ENCODE measurements around the gene SORT1.
A peak's percentile ranks its signal among the peaks of the same experiment; 100 is the strongest.
"Not testable (repeated sequence)": the region's sequence is repeated elsewhere in the genome, so short reads cannot be mapped to it uniquely, and the experiment has no call there.

SORT1 gene

DNA sequence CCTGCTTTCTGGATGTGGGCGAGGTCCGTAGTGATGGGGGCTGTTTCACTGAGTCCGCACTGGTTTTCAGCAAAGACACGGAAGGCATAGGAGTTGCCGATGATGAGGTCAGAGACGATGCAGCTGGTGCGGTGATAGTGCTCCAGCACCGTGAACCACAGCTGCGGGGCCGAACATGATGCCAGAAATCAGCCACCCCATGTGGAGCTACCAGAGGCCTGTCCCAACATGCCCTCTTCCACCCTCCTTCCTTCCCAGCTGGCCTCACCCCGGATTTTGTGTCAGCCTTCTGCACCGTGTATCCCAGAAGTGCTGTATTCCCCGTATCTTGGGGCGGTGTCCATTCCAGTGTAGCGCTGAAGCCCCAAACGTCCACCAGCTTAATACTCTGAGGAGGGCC is 100.9 kb downstream of the SORT1 start:
- no peak for DNase-seq (ENCODE audit: low spot score)

DNA sequence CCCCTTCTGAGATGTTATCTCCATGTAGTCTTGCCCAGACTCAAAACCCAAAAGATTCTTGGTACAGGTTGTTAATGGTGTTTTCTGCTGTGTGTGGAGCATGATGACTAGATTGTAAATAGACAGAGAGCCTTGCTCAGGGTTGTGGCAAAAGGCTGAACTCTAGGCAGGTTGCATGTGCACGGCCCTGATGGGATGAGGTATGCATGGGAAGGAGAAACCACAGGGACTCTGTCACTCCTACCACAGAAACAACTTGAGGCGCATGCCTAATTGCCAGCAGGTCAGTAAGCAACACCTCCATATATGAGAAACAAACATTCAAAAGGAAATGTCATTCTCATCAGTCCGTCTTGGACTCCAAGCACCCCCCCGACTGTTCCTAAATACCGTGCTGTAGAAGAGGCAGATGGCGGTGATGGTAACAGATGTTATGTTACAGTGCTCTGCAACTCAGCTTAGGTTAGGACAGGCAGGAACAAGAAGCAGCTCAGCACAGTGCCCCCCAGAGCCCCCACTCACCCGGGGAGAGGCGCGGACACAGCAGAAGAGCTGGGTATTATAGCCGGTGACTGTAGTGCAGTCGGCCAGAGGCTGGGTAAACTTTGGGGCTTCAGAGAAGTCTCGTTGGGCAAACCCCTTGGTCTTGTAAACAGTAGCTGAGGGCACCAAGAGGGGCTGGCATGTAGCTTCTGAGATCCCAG is 101.9 kb downstream of the SORT1 start:
- no peak for DNase-seq (ENCODE audit: low spot score)

- no peak for DNase-seq (ENCODE audit: low spot score)
These were observed 103.2 kb downstream of the SORT1 start for GRCh38 chr1:109294481-109294880.

DNA sequence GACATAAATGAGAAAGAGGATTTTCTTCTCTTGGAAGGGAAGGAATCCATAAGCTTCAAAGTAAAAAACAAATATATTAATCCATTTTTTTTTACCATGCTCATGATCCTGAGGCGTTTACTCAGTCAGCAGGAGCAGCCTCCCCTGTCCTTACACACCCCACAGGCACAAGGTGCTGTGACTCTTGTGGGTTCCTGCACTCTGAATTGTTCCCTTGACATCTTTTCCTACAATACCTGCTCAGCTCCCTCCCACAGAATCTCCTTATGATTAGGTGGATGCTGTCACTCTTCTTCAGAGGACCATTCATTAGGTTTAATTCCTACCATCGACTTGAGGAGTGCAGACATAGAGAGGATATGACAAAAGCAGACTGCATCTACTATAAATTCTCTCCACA is 104.7 kb downstream of the SORT1 start:
- DNase-seq (ENCODE audit: low spot score): no peak

GRCh38 chr1:109292364-109292763 is 105.4 kb downstream of the SORT1 start:
- DNase-seq (ENCODE audit: low spot score): no peak

DNA sequence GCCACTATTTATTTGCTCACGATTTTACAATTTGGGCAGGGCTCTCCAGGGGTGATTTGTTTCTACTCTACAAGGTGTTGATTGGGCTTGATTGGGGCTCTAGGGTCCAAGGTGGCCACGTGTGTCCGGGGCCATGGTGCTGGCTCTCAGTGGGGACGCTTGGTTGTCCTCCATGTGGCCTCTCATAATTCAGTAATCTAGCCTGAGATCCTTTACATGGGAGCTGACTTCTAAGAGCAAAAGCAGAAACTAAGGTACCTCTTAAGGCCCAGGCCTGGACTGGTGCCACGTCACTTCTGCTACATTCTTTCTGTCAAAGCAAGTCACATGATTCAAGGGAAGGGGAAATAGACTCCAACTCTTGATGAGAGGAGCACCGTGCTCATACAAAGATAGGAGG is 106.7 kb downstream of the SORT1 start:
- DNase-seq (ENCODE audit: low spot score): no peak

GRCh38 chr1:109290137-109290536 is 107.6 kb downstream of the SORT1 start:
- DNase-seq (ENCODE audit: low spot score): no peak

DNA sequence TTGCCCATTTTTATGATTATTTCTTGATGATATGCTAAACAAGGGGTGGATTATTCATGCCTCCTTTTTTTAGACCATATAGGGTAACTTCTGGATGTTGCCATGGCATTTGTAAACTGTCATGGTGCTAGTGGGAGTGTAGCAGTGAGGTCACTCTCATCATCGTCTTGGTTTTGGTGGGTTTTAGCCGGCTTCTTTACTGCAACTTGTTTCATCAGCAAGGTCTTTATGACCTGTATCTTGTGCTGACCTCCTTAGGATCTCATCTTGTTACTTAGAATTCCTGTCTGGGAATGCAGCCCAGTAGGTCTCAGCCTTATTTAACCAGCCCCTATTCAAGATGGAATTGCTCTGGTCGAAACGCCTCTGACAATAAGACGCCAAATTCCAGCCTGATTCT is 111.0 kb downstream of the SORT1 start:
- not testable (repeated sequence) for DNase-seq (ENCODE audit: low spot score)

- DNase-seq (ENCODE audit: low spot score): no peak
These were observed 113.7 kb downstream of the SORT1 start for GRCh38 chr1:109283748-109284600.

DNA sequence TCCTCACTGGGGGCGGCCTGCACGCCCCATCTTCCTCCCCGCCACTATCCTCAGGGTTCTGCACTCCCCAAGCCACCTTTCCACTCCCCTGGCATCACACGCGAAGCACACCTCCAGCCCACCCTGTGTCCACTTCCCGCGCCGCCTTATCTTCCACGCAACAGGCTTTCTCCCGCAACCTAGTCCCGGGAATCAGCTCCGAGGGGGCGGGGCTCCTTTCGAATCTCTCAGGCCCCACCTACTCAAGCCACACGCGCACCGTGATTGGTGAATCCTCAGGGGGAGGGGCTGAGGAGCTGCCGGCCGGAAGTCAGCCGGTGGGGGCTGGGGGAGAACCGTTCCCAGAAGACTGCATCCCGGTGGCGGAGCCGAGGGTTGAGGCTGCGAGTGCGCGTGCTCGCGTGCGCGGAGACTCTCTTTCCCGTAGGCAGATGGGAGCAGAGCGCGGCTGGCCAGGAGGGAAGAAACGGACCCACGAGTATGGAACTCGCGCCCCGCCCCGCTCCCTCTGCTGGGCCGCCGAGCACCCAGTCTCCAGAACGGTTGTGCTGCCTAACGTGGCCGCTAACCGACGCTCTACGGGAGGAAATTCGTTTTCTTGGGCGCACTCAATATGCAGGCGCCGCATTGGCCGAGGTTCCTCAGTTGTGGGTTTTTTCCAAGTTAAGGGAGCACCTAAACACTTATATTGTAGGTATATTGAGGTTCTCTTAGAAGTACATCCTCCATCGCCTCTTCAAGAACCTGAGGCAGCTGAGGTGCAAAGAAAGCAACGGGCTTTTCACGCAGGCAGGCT is 114.6 kb downstream of the SORT1 start, which contains the start of gene PSRC1:
TSS of gene PSRC1 (minus strand) at position 194 of the 796 bp plus-strand sequence.
- peak; percentile 99 for DNase-seq (ENCODE audit: low spot score)

GRCh38 chr1:109282497-109282951 is 115.2 kb downstream of the SORT1 start:
- no peak for DNase-seq (ENCODE audit: low spot score)

DNA sequence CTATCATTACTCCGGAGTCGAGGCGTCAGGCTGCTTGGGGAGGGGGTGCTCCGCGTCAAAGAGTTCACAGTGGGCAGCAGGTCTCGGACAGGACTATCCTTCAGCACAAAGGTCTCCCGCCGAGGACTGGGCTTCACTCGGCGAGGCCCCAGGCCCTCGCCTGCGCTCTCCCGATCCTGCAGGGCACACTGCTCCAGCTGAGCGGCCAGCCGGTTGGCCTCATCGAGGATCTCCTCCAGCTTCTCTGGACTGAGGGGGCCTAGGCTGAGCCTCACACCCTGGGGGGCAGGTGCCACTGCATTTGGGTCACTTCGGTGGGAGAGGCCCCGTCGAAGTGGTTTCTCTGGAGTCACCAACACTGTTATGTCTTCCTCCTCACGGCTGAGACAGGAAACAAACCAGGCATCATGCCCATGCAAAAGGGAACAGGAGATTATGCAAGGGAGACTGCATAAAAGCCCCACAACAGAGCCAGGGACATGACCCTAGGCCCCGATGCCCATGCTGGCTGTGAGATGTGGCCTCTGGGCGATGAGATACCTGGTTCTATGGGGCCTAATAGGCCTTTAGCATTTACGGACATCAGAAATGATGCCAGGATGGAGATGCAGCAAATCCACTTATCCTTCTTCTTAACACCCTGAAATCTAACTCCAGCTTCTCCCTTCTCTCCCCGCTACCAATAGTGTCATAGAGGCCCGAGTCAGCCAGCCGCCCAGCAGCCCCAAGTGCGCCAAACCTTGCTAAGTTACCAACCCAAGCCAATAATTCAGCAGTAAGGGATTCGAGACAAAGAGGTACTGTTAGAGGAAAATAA is 115.8 kb downstream of the SORT1 start:
- DNase-seq (ENCODE audit: low spot score): no peak

- DNase-seq (ENCODE audit: low spot score): no peak
These were observed 116.9 kb downstream of the SORT1 start for GRCh38 chr1:109280862-109281261.

- DNase-seq (ENCODE audit: low spot score): no peak
These were observed 118.0 kb downstream of the SORT1 start for GRCh38 chr1:109279615-109280278.

DNA sequence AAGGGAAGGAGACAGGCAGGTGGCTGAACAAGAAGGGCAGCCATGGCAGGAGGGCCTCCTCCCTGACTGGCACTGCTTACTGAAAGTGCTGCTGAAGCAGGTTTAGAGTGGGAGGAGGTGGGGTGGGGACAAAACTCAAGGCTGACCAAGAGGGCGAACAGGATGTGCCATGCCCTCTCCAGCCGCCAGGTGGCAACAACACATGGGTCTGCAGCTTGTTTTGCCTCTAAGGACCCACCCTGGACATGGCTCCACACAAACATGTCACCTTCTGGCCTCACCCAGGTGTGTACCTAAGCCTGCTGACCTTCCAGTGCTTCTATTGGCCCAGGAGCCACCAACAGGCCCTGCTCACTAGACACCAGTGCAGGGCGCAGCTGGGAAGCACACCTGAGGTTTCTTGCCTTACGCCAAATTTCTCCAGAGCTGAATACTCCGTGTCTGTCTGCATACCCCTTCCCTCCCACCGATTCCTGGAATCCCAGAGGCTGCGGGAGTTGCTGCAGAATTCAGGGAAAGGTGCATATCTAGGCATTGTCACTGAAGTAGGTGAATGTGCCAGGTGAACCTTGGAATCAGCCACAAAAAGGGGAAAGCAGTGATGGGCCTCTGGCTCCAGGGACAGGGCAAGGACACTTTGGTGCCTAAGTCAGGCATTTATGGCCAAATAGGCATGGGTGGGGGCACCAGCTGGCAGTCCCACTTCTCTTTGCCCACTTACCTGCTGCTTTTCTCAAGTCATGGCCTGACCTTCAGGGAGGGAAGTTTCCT is 120.1 kb downstream of the SORT1 start:
- peak; percentile 88 for DNase-seq (ENCODE audit: low spot score)

- no peak for DNase-seq (ENCODE audit: low spot score)
These were observed 121.9 kb downstream of the SORT1 start for GRCh38 chr1:109275706-109276345.

DNA sequence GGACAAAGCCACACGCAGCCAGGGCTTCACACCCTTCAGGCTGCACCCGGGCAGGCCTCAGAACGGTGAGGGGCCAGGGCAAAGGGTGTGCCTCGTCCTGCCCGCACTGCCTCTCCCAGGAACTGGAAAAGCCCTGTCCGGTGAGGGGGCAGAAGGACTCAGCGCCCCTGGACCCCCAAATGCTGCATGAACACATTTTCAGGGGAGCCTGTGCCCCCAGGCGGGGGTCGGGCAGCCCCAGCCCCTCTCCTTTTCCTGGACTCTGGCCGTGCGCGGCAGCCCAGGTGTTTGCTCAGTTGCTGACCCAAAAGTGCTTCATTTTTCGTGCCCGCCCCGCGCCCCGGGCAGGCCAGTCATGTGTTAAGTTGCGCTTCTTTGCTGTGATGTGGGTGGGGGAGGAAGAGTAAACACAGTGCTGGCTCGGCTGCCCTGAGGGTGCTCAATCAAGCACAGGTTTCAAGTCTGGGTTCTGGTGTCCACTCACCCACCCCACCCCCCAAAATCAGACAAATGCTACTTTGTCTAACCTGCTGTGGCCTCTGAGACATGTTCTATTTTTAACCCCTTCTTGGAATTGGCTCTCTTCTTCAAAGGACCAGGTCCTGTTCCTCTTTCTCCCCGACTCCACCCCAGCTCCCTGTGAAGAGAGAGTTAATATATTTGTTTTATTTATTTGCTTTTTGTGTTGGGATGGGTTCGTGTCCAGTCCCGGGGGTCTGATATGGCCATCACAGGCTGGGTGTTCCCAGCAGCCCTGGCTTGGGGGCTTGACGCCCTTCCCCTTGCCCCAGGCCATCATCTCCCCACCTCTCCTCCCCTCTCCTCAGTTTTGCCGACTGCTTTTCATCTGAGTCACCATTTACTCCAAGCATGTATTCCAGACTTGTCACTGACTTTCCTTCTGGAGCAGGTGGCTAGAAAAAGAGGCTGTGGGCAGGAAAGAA is 122.9 kb downstream of the SORT1 start:
- no peak for DNase-seq (ENCODE audit: low spot score)

DNA sequence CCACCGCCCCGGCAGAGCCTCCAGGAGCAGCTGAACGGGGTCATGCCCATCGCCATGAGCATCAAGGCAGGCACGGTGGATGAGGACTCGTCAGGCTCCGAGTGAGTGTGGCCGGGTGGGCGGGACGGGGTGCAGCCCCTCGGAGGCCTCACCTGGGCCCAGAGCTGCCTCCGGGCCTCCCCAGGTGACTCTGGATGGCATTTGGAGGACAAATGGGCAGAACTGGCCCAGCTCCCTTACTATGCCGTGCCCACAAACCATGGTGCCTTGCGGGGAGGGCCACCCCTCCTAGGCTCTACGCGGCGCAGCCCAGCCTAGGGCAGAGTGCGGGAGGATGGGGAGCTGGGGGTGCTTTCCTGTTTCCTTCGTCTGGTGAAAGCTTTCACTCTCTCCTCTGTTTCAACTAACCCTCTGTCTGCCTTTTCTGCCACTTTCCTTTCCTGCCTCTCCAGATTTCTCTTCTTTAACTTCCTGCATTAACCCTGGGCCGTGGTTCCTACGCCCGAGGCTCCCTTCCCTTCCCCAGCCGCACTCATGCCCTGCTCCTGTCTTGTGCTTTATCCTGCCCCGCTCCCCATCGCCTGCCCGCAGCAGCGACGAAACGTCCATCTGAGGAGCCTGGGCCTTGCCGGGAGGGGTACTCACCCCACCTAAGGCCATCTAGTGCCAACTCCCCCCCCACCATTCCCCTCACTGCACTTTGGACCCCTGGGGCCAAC is 124.0 kb downstream of the SORT1 start:
- DNase-seq (ENCODE audit: low spot score): no peak
